CD4-positive, alpha-beta T cell treated with Interleukin-4 for 4 hours (primary cell): ENCODE measurements around the gene LRP1-AS.

Experiments used
- DNase-seq: peaks from one replicate; pipeline ENCODE4 v3.0.0-alpha.2; 2020

The LRP1-AS gene

DNA sequence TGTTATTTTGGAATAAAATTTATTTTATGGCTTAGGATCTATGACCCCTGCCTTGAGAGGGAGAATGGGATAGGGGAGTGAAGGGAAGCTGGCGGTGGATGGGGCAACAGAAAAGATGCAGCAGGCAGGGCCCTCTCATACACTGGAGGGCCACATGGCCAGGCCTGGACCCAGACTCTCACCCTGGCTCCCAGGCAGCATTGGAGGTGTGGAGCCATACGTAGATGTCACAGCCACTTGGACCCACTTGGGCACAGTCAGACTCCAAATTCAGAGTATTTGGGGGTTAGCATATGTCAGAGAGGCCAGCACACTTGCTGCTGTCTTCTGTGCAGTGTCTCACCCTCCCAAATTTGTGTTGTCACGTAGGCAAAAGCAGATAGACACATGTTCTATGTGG lies 52.0 kb downstream of the LRP1-AS start:
- DNase-seq: no peak
